GM19463 (cell line): ENCODE measurements around the gene ARHGAP20.
"Not testable (repeated sequence)": the region's sequence is repeated elsewhere in the genome, so short reads cannot be mapped to it uniquely, and the experiment has no call there.

Experiments used
- ATAC-seq: cut with Tn5 transposase; IDR thresholded peaks from one replicate; pipeline ENCODE4 v1.9.1; 2021; ENCODE audit warnings: mild to moderate bottlenecking, moderate library complexity; ENCODE audit not compliant: unreplicated experiment

ARHGAP20 gene

GRCh38 chr11:110619366-110619765 is 92.9 kb downstream of the ARHGAP20 start:
- ATAC-seq: not testable (repeated sequence)

GRCh38 chr11:110614031-110614430 is 98.2 kb downstream of the ARHGAP20 start:
- no peak for ATAC-seq

DNA sequence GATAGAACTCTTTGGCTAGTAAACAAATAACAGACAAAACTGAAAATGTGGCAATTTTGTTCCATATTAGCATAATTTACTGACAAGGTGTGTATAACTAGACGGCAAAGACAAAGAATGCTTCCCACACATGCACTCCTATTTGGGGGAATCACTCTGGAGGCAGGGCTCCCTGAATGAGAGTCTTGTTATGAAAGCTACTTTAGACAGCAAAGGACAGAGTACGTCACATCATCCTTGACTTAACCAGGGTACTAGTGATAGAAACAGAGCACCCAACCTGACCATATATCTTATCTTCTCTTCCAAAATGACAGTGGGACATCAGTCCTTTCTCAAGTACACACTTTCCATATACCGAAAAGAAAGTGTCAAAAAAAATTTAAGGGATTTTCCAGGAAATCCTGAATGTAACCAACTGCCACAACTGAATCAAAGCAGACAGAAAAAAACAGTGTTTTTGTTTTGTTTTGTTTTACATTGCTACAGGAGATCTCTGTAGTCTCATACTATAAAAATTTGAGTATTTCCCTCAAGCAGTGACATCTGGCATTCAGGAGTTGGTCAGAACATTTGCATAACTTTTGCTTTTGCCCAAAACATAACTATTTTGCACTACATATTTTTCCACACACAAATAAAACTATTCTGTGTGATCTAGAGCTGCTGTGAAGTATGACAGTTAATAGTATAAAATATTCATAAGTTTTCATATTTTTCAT is 98.9 kb downstream of the ARHGAP20 start:
- ATAC-seq: no peak

DNA sequence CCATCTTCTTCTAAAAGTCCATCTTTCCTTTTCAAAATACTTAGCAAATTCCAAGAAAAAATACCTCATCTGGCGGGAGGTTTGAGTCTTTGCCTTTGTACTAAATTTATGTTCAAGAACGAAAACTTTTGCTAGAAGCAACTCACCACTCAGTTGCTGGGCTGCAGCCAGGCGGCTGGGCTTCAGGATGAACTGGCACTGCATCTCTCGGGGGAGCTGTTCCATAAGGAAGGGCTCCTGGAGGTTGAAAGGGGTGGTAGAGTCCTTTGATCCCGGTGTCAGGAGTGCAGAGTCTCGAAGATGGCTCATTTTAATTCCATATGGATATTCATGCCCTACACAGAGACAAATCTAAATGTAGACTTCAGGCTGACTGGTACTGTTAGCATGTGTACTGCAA is 105.8 kb downstream of the ARHGAP20 start:
- no peak for ATAC-seq

GRCh38 chr11:110601936-110602335 is 110.3 kb downstream of the ARHGAP20 start:
- no peak for ATAC-seq

DNA sequence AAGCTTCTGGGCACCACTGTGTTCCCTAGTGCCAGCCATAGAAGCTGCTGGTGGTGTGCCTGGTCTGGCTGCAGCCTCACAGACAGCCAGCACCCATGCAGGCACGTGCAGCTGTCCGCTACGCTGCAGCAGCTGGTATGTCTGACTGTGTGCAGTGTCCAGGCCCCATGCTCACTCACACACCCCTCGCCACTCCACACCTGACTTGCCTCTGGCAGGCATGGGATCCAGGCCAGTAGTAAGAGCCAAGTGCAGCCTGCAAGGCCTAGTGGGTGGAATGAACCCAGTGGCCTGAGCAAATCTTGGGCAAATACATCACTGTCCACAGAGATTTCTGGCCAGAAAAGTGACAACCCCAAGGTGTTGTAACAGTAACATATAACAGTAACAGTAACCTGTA is 111.9 kb downstream of the ARHGAP20 start:
- ATAC-seq: no peak

DNA sequence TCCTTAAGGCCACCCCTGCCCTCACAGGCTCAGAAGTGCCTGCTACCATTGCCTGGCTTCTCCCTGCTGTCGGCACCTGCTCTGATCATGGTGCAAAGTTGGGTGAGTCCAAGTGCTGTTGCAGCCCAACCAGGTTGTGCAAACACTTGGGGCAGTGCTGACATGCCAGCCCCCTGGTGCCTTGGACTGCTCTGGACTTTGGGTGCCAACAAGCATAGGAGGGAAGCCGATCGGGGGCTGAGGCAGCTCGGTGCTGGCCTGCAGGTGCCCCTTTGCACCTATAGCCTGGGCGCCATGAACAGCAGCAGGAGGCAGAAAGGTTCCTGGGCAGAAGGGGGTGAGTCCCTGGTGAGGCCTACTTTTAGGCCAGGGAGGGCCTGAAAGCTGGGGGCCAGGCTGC is 113.0 kb downstream of the ARHGAP20 start:
- no peak for ATAC-seq

GRCh38 chr11:110598725-110599124 is 113.5 kb downstream of the ARHGAP20 start:
- ATAC-seq: no peak

DNA sequence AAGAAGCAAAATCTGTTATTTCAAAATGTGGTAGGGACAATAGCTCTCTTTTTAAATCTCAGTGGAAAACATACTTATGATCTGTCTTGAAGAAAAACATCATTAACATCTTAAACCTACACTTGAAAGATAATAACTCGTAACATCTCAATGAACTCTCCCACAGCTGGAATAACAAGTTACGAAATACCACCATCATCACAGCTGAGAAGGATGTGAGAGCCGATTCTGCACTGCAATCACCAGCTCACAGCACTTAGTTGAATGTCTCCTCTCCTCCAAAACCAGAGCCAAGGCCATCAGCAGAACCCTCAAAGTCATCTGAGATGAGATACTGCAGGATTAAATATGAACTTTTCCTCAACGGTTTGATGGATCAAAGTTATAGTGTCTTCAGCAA is 124.3 kb downstream of the ARHGAP20 start:
- ATAC-seq: no peak

DNA sequence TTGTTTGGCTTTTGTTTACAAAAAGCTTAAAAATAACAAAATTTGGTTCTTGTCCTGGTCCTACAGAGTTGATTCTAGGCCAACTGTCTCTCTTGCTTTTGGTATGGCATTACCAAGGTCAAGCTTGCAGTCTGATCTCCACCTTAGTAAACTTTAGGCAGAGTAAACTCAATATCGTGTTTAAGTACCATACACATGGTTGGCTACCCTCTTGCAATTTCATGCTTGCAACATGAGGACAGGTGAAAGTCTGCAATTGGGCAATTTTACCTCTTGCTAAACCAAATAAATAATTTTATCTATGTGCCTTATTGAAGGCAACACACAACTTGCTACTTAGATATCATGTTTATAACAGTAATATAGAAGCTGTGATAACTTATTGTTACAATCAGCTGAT is 125.1 kb downstream of the ARHGAP20 start:
- ATAC-seq: no peak

DNA sequence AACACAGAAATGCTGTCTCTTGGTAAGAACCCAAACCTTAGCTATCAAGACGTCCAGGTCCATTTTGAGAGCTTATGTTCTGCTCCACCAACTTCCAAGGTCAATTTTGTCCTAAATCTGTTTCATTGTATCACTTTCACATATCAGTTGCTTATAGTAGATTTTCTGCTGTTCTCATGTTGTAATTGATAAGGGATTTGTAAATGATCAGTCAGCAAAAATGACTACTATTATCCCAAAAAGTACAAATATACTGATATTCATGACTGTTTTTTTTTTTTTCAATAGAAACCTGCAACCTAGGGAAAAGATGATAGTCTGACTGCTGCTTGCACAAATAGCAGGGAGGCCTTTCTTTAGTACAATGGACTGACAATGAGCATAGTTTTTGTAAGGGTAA is 128.1 kb downstream of the ARHGAP20 start:
- no peak for ATAC-seq

DNA sequence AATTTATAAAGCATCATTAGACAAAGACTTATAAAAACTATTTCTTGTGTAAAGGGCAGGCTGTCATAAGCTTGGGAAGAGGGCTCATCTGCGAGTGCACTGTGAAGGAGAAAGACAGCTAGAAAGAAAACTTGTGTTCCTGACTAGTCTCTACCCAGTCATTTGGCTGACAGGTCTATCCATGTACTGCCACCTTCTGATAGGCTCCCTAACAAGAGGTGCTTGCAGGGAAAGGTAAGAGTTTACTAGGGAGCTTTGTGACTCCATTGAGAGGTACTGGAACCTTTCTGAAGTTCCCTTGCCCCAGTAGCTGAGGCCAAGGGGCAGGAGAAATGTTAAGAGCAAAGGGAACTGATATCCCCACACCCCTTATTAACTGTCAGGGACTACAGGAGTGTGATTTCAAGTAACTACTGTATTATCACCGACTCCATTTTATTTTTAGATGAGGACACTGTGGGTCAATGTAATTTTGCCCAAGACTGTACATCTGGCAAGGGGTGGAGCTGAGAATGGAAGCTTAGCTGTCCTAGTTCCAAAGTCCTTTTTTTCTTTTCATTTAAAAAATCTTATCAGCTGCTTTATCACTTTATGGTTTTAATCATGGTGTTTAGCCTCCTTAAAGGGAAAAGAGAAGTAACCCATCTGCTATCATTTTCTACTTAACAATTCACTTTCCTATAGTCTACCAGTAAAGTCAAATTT is 129.4 kb downstream of the ARHGAP20 start:
- ATAC-seq: no peak

- ATAC-seq: no peak
Observed at GRCh38 chr11:110580571-110580970, 131.7 kb downstream of the ARHGAP20 start.

DNA sequence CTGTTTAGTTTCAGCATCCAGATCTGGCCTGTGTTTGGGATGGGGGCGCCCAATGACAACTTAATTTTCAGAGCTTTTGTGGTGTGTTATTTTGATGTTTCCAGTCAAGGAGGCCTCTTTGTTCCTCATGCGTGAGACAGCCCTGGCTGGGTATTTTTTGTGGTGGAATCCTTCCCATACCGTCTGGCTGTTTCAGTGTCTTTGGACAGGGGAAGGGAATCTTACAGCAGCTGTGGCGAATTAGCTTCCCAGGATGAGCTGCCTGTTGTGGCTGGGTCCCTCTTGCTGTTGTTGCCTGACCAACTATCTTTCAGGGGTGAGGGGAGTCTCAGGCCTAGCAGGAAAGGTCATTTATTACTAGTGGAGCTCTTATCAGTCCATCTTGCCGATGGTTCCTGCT is 138.8 kb downstream of the ARHGAP20 start:
- no peak for ATAC-seq

DNA sequence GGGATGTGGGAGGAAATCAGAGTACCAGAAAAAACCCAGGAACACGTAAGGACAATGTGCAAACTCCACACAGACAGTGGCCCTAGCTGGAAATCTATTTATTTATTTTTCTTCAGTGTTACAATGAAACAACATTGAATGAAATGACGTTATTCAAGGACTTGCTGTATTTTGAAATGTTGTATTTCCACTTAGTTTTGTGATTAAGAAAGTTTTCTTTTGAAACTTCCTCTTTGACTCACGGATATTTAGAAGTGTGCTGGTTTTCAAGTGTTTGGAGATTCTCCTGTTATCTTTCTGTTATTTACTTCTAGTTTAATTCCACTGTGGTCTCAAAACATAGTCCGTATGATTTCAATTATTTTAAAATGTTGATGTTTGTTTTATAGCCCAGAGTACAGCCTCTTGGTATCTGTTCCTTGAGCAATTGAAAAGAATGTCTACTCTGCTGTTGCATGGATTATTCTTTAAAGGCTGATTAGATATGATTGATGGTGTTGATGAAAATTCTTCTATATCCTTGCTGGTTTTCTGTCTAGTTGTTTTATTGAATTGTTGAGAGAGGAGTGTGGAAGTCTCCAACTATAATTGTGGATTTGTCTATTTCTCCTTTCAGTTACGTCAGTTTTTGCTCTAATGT is 141.0 kb downstream of the ARHGAP20 start:
- ATAC-seq: no peak

DNA sequence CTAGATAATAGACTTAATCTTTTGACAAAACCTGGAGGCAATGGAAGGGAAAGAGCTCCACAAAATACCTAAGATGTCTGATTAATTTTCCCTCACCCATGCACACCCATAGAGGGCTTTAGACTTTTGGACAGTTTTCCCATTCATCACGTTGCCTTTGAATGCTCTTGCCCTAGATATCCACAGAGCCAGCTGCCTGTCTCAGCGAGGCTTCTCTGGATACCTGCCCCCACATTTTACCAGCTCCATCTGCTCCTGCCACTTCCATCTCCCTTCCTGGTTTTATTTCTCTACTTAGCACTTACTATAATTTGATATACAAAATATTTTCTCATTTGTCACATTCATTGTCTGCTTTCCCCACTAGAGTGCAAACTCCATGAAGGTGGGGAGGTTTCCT is 145.7 kb downstream of the ARHGAP20 start:
- ATAC-seq: no peak

- no peak for ATAC-seq
Observed at GRCh38 chr11:110565357-110566336, 146.6 kb downstream of the ARHGAP20 start.

- ATAC-seq: no peak
Observed at GRCh38 chr11:110564676-110565356, 147.4 kb downstream of the ARHGAP20 start.

DNA sequence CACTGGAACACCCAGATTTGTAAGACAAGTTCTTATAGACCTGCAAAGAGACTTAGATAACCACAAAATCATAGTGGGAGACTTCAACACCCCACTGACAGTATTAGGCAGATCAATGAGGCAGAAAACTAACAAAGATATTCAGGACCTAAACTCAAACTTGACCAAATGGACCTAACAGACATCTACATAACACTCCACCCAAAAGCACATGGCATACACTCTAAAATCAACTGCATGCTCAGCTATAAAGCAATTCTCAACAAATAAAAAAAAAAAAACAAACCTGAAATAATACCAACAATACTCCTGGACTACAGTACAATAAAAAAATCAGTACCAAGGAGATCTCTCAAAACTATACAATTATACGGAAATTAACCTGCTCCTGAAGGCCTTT is 167.5 kb downstream of the ARHGAP20 start:
- no peak for ATAC-seq

- ATAC-seq: no peak
Observed at GRCh38 chr11:110538154-110538553, 174.1 kb downstream of the ARHGAP20 start.
